Stomach (tissue), 4 donors: Measurements from ENCODE around the gene TRIM9.

ENCODE experiments used
- EP300 ChIP-seq: sonication (generic); formaldehyde crosslinking; IDR thresholded peaks from one replicate; pipeline ENCODE4 v1.6.1; 2017; ENCODE audit warnings: antibody characterized with exemption
- POLR2A ChIP-seq, 4 donors: fragments of 450-650 bp; IDR thresholded peaks; one replicate each; pipeline ENCODE4 v1.6.1; 2016; ENCODE audit warnings: antibody characterized with exemption in 4 of 4, control low read depth in 2 of 4, mild to moderate bottlenecking in 1 of 4, moderate library complexity in 1 of 4
- POLR2AphosphoS5 ChIP-seq, 3 donors: sonication (generic); formaldehyde crosslinking; IDR thresholded peaks; one replicate each; pipeline ENCODE4 v1.6.1; 2016; ENCODE audit warnings: antibody characterized with exemption in 3 of 3
- TF ChIP-seq, protein P1 (sequence below), 7 experiments: fragments of 450-650 bp in 4 of 7; fragments of 200-600 bp in 3 of 7; sonication (generic) in 3 of 7; IDR thresholded peaks; one replicate each; pipeline ENCODE4 v1.5.1; 2016 to 2019; ENCODE audit warnings: antibody characterized with exemption in 7 of 7, control low read depth in 2 of 7, mild to moderate bottlenecking in 1 of 7

DNA sequence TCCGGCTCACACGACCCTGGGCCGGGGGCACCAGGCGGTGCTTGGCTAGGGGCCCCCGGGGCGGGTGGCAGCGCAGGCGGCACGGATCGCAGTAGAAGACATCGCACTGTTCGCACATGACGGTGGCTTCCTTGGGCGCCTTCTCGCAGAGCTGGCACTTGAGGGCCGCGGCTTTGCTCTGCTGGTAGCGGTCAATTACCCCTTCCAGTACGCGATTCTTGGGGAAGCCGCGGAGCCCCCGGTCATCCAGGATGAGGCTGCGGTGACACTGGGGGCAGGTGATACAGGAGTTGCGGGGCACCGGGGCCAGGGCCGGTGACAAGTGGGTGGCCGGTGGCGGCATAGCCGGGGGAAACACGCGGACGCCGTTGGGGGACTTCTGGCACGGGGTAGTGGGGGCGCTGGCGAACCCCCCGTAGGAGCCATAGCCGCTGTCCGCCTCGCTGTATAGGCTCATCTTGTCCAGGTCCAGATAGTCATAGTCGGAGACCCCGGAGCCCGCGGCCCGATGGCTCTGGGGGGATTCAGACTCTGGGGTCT lies 553 bp downstream of the TRIM9 start:
- TF ChIP-seq, protein P1, sequence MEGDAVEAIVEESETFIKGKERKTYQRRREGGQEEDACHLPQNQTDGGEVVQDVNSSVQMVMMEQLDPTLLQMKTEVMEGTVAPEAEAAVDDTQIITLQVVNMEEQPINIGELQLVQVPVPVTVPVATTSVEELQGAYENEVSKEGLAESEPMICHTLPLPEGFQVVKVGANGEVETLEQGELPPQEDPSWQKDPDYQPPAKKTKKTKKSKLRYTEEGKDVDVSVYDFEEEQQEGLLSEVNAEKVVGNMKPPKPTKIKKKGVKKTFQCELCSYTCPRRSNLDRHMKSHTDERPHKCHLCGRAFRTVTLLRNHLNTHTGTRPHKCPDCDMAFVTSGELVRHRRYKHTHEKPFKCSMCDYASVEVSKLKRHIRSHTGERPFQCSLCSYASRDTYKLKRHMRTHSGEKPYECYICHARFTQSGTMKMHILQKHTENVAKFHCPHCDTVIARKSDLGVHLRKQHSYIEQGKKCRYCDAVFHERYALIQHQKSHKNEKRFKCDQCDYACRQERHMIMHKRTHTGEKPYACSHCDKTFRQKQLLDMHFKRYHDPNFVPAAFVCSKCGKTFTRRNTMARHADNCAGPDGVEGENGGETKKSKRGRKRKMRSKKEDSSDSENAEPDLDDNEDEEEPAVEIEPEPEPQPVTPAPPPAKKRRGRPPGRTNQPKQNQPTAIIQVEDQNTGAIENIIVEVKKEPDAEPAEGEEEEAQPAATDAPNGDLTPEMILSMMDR (IDR thresholded peaks at IDR 0.05), result no peak
- TF ChIP-seq POLR2A (IDR thresholded peaks at IDR 0.05) (no peak), POLR2AphosphoS5 (IDR thresholded peaks at IDR 0.05) (no peak), EP300 (no peak)
